ACHN (cell line): Measurements from ENCODE around the gene TIAL1.

Experiments
- DNase-seq: peaks from one replicate; pipeline ENCODE4 v3.0.0-alpha.2; 2015
- in situ Hi-C: cut with HindIII; loops from 2 replicates; pipeline ENCODE4 v1.10.0; 2017; ENCODE audit warnings: low sequenced_read_pairs, low pct_ligation_motif_present, low pct_unique_long_range_greater_than_20kb

The TIAL1 gene

GRCh38 chr10:119619215-119619614 lies 22.5 kb upstream of the TIAL1 start:
- DNase-seq = no peak
- in situ Hi-C loops = no loop called here

GRCh38 chr10:119616882-119617570 lies 20.3 kb upstream of the TIAL1 start:
- in situ Hi-C loops = no loop called here
- no peak for DNase-seq

GRCh38 chr10:119614686-119615085 lies 17.9 kb upstream of the TIAL1 start:
- in situ Hi-C loops = no loop called here
- no peak for DNase-seq

GRCh38 chr10:119613741-119614140 lies 17.0 kb upstream of the TIAL1 start:
- DNase-seq = no peak
- in situ Hi-C loops = no loop called here

- DNase-seq = no peak
Observed at GRCh38 chr10:119611433-119611832, 14.7 kb upstream of the TIAL1 start.

GRCh38 chr10:119609516-119609915 lies 12.8 kb upstream of the TIAL1 start:
- DNase-seq = no peak
- in situ Hi-C loops = no loop called here

More at GRCh38 chr10:119611433-119611832, 14.7 kb upstream of the TIAL1 start:
- in situ Hi-C loops = no loop called here

GRCh38 chr10:119608316-119609155 lies 11.8 kb upstream of the TIAL1 start:
- in situ Hi-C loops = no loop called here
- peak; percentile 57 for DNase-seq

- no peak for DNase-seq
- in situ Hi-C loops = no loop called here
Observed at GRCh38 chr10:119604468-119604867, 7.7 kb upstream of the TIAL1 start.

- in situ Hi-C loops = no loop called here
- DNase-seq = peak; percentile 49
Observed at GRCh38 chr10:119602241-119603095, 5.7 kb upstream of the TIAL1 start.

GRCh38 chr10:119598397-119598796 lies 1.6 kb upstream of the TIAL1 start:
- DNase-seq = no peak
- in situ Hi-C loops = no loop called here

- in situ Hi-C loops = no loop called here
- no peak for DNase-seq
Observed at GRCh38 chr10:119597405-119598186, 832 bp upstream of the TIAL1 start.

GRCh38 chr10:119595676-119596515 lies 868 bp downstream of the TIAL1 start:
- peak; percentile 39 for DNase-seq
- in situ Hi-C loops = no loop called here

GRCh38 chr10:119595134-119595675 lies 1.6 kb downstream of the TIAL1 start:
- peak; percentile 65 for DNase-seq
- in situ Hi-C loops = no loop called here

- DNase-seq = no peak
- in situ Hi-C loops = no loop called here
Observed at GRCh38 chr10:119588071-119588470, 8.7 kb downstream of the TIAL1 start.

GRCh38 chr10:119578355-119578754 lies 18.4 kb downstream of the TIAL1 start:
- in situ Hi-C loops = no loop called here
- DNase-seq = no peak

GRCh38 chr10:119575991-119576390 lies 20.8 kb downstream of the TIAL1 start:
- DNase-seq = no peak
- in situ Hi-C loops = no loop called here

- no peak for DNase-seq
- in situ Hi-C loops = no loop called here
Observed at GRCh38 chr10:119575506-119575905, 21.3 kb downstream of the TIAL1 start.
